HG02588 (cell line): ENCODE results near the gene FER.
A peak's percentile ranks its signal among the peaks of the same experiment; 100 is the strongest.
"Not testable (repeated sequence)": the region's sequence is repeated elsewhere in the genome, so short reads cannot be mapped to it uniquely, and the experiment has no call there.

Experiments used
- ATAC-seq: cut with Tn5 transposase; IDR thresholded peaks from one replicate; pipeline ENCODE4 v1.9.1; 2021; ENCODE audit warnings: mild to moderate bottlenecking, moderate library complexity; ENCODE audit not compliant: unreplicated experiment

Gene FER

GRCh38 chr5:108743846-108744245 is 3.9 kb upstream of the FER start:
- ATAC-seq = no peak

- no peak for ATAC-seq
Observed at GRCh38 chr5:108747111-108747773, 455 bp upstream of the FER start.

- peak; percentile 97 for ATAC-seq
Observed at GRCh38 chr5:108748401-108749127, 867 bp downstream of the FER start.

GRCh38 chr5:108749128-108749861 is 1.6 kb downstream of the FER start:
- ATAC-seq = peak; percentile 36

GRCh38 chr5:108753331-108753730 is 5.6 kb downstream of the FER start:
- ATAC-seq = no peak

- ATAC-seq = no peak
Observed at GRCh38 chr5:108753877-108754276, 6.2 kb downstream of the FER start.

GRCh38 chr5:108760512-108760911 is 12.8 kb downstream of the FER start:
- no peak for ATAC-seq

- ATAC-seq = no peak
Observed at GRCh38 chr5:108762660-108763059, 15.0 kb downstream of the FER start.

GRCh38 chr5:108763222-108763916 is 15.7 kb downstream of the FER start:
- ATAC-seq = no peak

GRCh38 chr5:108765647-108766046 is 17.9 kb downstream of the FER start:
- ATAC-seq = no peak

- ATAC-seq = not testable (repeated sequence)
Observed at GRCh38 chr5:108766916-108767315, 19.2 kb downstream of the FER start.

GRCh38 chr5:108769352-108769751 is 21.7 kb downstream of the FER start:
- ATAC-seq = no peak

GRCh38 chr5:108772626-108773025 is 24.9 kb downstream of the FER start:
- no peak for ATAC-seq

- ATAC-seq = no peak
Observed at GRCh38 chr5:108773330-108773729, 25.6 kb downstream of the FER start.

GRCh38 chr5:108774079-108774478 is 26.4 kb downstream of the FER start:
- not testable (repeated sequence) for ATAC-seq

- not testable (repeated sequence) for ATAC-seq
Observed at GRCh38 chr5:108777582-108777981, 29.9 kb downstream of the FER start.

GRCh38 chr5:108784577-108784976 is 36.9 kb downstream of the FER start:
- not testable (repeated sequence) for ATAC-seq

GRCh38 chr5:108786806-108787483 is 39.2 kb downstream of the FER start:
- no peak for ATAC-seq

GRCh38 chr5:108788142-108788541 is 40.4 kb downstream of the FER start:
- ATAC-seq = no peak

- no peak for ATAC-seq
Observed at GRCh38 chr5:108793207-108793606, 45.5 kb downstream of the FER start.

- ATAC-seq = not testable (repeated sequence)
Observed at GRCh38 chr5:108794349-108794748, 46.7 kb downstream of the FER start.
